Liver (tissue), 9 donors: ENCODE results near the gene MED23. TPM values are rescaled to one million over a fixed set of nuclear protein-coding genes. Genes with fewer than 3 reads are reported as not detected.

Experiments
- DNase-seq: peaks from one replicate; pipeline ENCODE4 v3.0.0-alpha.2; 2017; ENCODE audit warnings: low spot score
- H3K27ac ChIP-seq, 2 donors: one replicate each; pipeline ENCODE4 v1.7.0; 2013; ENCODE audit warnings: inconsistent platforms in 2 of 2, low read length in 2 of 2, control low read depth in 1 of 2, low read depth in 1 of 2, mild to moderate bottlenecking in 1 of 2
- H3K27me3 ChIP-seq, 4 donors: one replicate each; pipeline versions ENCODE4 v1.6.1 to v1.7.0; 2013; ENCODE audit warnings: low read length in 3 of 4, inconsistent platforms in 1 of 4, mild to moderate bottlenecking in 1 of 4, moderate library complexity in 1 of 4; ENCODE audit not compliant: control insufficient read depth in 4 of 4, insufficient read depth in 4 of 4
- H3K36me3 ChIP-seq, 4 donors: one replicate each; pipeline versions ENCODE4 v1.6.1 to v1.7.0; 2013; ENCODE audit warnings: low read length in 3 of 4, mild to moderate bottlenecking in 3 of 4, low read depth in 1 of 4, moderate library complexity in 1 of 4; ENCODE audit not compliant: control insufficient read depth in 4 of 4, insufficient read depth in 3 of 4
- H3K4me1 ChIP-seq, 4 donors: one replicate each; pipeline versions ENCODE4 v1.6.1 to v1.7.0; 2013; ENCODE audit warnings: low read length in 3 of 4, mild to moderate bottlenecking in 3 of 4, moderate library complexity in 1 of 4; ENCODE audit not compliant: control insufficient read depth in 4 of 4, insufficient read depth in 4 of 4
- H3K4me3 ChIP-seq, 3 donors: one replicate each; pipeline versions ENCODE4 v1.6.1 to v1.7.0; 2013; ENCODE audit warnings: low read length in 3 of 3, control low read depth in 1 of 3, low read depth in 1 of 3, mild to moderate bottlenecking in 1 of 3
- H3K9ac ChIP-seq, 2 donors: one replicate each; pipeline ENCODE4 v1.7.0; 2013; ENCODE audit warnings: low read length in 2 of 2, mild to moderate bottlenecking in 2 of 2, moderate library complexity in 2 of 2, control low read depth in 1 of 2, low read depth in 1 of 2
- H3K9me3 ChIP-seq, 4 donors: one replicate each; pipeline versions ENCODE4 v1.6.1 to v1.7.0; 2013; ENCODE audit warnings: low read length in 3 of 4; ENCODE audit not compliant: control insufficient read depth in 4 of 4
- ATF3 ChIP-seq: IDR thresholded peaks from 2 replicates; pipeline ENCODE4 v1.6.1; 2016; ENCODE audit warnings: antibody characterized with exemption
- EGR1 ChIP-seq, 2 donors: IDR thresholded peaks; 2 replicates each; pipeline ENCODE4 v1.6.1; 2016 to 2018; ENCODE audit warnings: antibody characterized with exemption in 2 of 2, low read depth in 2 of 2
- FOXA1 ChIP-seq: IDR thresholded peaks from 2 replicates; pipeline ENCODE4 v1.6.1; 2016; ENCODE audit warnings: antibody characterized with exemption
- FOXA2 ChIP-seq: IDR thresholded peaks from 2 replicates; pipeline ENCODE4 v1.6.1; 2016; ENCODE audit warnings: antibody characterized with exemption
- GABPA ChIP-seq, 2 donors: IDR thresholded peaks in 1 of 2; conservative IDR thresholded peaks in 1 of 2; 2 replicates each; pipeline ENCODE4 v1.6.1; 2016; ENCODE audit warnings: antibody characterized with exemption in 2 of 2, mild to moderate bottlenecking in 1 of 2, moderate library complexity in 1 of 2
- HNF4A ChIP-seq, 2 donors: conservative IDR thresholded peaks; 2 replicates each; pipeline ENCODE4 v1.6.1; 2016; ENCODE audit warnings: antibody characterized with exemption in 2 of 2, mild to moderate bottlenecking in 2 of 2
- HNF4G ChIP-seq: IDR thresholded peaks from 2 replicates; pipeline ENCODE4 v1.6.1; 2016; ENCODE audit warnings: antibody characterized with exemption
- JUND ChIP-seq, 2 donors: IDR thresholded peaks; 2 replicates each; pipeline ENCODE4 v1.6.1; 2016; ENCODE audit warnings: antibody characterized with exemption in 2 of 2
- NR2F2 ChIP-seq: IDR thresholded peaks from 2 replicates; pipeline ENCODE4 v1.6.1; 2016; ENCODE audit warnings: antibody characterized with exemption
- RAD21 ChIP-seq, 2 donors: IDR thresholded peaks; 2 replicates each; pipeline ENCODE4 v1.6.1; 2016; ENCODE audit warnings: antibody characterized with exemption in 2 of 2, mild to moderate bottlenecking in 2 of 2
- RXRA ChIP-seq, 2 donors: IDR thresholded peaks; 2 replicates each; pipeline ENCODE4 v1.6.1; 2017 to 2018; ENCODE audit warnings: antibody characterized with exemption in 2 of 2, mild to moderate bottlenecking in 1 of 2
- SP1 ChIP-seq: IDR thresholded peaks from 2 replicates; pipeline ENCODE4 v1.6.1; 2018; ENCODE audit warnings: antibody characterized with exemption, mild to moderate bottlenecking
- TAF1 ChIP-seq: conservative IDR thresholded peaks from 2 replicates; pipeline ENCODE4 v1.6.1; 2016; ENCODE audit warnings: antibody characterized with exemption, mild to moderate bottlenecking
- YY1 ChIP-seq: IDR thresholded peaks from 2 replicates; pipeline ENCODE4 v1.6.1; 2016; ENCODE audit warnings: antibody characterized with exemption, mild to moderate bottlenecking
- ZBTB33 ChIP-seq: IDR thresholded peaks from 2 replicates; pipeline ENCODE4 v1.6.1; 2016; ENCODE audit warnings: antibody characterized with exemption
- WGBS: extraction: QIAGEN DNeasy Blood & Tissue Kit; methylation state at CpG from one replicate; pipeline ENCODE4 v1.1.7; 2013; 5-methylcytosine and 5-hydroxymethylcytosine counted together
- polyA plus RNA-seq, 2 donors: library from polyadenylated mRNA; stranded (reverse) in 1 of 2; unstranded in 1 of 2; fragments of 200-250 nt in 1 of 2; fragments of >200 nt in 1 of 2; fragmentation: Nextera tagmentation in 1 of 2; extraction: Ambion mirVana in 1 of 2; gene quantifications; one replicate each; pipeline versions ENCODE4 v1.2.1 to v1.2.3, GENCODE V29; 2013 to 2015
- total RNA-seq, 2 donors: library from RNA; depleted of rRNA; stranded (reverse); fragments of >200 nt; gene quantifications; one replicate each; pipeline ENCODE4 v1.2.3, GENCODE V29; 2014
- TF ChIP-seq, protein P1 (sequence below): fragments of 150-350 bp; IDR thresholded peaks from 2 replicates; pipeline ENCODE4 v1.5.1; 2017; ENCODE audit warnings: improper control_type of control experiment, low read depth, low read length; ENCODE audit not compliant: missing input control
- TF ChIP-seq, protein P2 (sequence below): IDR thresholded peaks from 2 replicates; pipeline ENCODE4 v1.6.1; 2016; ENCODE audit warnings: antibody characterized with exemption
- TF ChIP-seq, protein P3 (sequence below): IDR thresholded peaks from 2 replicates; pipeline ENCODE4 v1.6.1; 2016; ENCODE audit warnings: antibody characterized with exemption, mild to moderate bottlenecking
- donor health status: healthy.
- donor health status: healthy.
- donor health status: healthy.
- donor health status: healthy.
- donor health status: healthy.

The MED23 gene
- total and polyA plus RNA-seq, 4 donors: 3.9 to 17.3 (median 13.4) TPM

GRCh38 chr6:131645846-131646245, 17.8 kb upstream of the MED23 start:
- 91% methylated on average over 2 of the region's 2 CpGs for WGBS
- no peak for TF ChIP-seq FOXA2
- no peak overlapping the region for H3K4me3 ChIP-seq
- no peaks in the 10 kb centered on the region for H3K27me3 ChIP-seq
- H3K4me1 ChIP-seq: no peaks in the 10 kb centered on the region
- H3K36me3 ChIP-seq: no peaks in the 10 kb centered on the region
- no peak overlapping the region for H3K9ac ChIP-seq
- no peak for DNase-seq
- H3K9me3 ChIP-seq: no peaks in the 10 kb centered on the region
- no peak overlapping the region for H3K27ac ChIP-seq

DNA sequence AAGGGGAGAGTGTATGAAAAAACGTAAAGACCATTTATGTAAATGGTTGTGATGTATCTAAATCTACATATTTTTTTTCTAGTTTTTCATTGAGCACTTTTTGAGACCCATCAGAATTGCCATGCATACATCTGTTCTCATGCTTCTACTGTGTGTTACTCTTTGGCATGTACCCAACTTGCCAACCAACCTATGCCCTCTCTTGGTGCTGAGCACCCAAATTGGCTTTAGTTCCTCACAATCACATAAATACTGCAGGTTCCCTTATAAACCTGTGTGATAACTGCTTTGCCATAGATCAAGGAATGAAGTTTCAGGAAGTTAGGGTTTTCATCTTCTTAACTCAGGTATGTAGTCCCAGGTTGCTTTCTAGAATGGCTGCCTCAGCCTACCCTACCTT, 16.9 kb upstream of the MED23 start:
- no peak overlapping the region for H3K27ac ChIP-seq
- no peak overlapping the region for H3K4me3 ChIP-seq
- H3K4me1 ChIP-seq: no peaks in the 10 kb centered on the region
- H3K36me3 ChIP-seq: no peaks in the 10 kb centered on the region
- no peak for TF ChIP-seq HNF4A (conservative IDR thresholded peaks at IDR 0.05)
- TF ChIP-seq TAF1: no peak
- no peak for TF ChIP-seq HNF4G
- no peak for TF ChIP-seq SP1
- TF ChIP-seq RAD21 (IDR thresholded peaks at IDR 0.05): no peak
- TF ChIP-seq, protein P1, sequence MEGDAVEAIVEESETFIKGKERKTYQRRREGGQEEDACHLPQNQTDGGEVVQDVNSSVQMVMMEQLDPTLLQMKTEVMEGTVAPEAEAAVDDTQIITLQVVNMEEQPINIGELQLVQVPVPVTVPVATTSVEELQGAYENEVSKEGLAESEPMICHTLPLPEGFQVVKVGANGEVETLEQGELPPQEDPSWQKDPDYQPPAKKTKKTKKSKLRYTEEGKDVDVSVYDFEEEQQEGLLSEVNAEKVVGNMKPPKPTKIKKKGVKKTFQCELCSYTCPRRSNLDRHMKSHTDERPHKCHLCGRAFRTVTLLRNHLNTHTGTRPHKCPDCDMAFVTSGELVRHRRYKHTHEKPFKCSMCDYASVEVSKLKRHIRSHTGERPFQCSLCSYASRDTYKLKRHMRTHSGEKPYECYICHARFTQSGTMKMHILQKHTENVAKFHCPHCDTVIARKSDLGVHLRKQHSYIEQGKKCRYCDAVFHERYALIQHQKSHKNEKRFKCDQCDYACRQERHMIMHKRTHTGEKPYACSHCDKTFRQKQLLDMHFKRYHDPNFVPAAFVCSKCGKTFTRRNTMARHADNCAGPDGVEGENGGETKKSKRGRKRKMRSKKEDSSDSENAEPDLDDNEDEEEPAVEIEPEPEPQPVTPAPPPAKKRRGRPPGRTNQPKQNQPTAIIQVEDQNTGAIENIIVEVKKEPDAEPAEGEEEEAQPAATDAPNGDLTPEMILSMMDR: no peak
- TF ChIP-seq FOXA2: no peak
- TF ChIP-seq NR2F2: no peak
- TF ChIP-seq, protein P2, sequence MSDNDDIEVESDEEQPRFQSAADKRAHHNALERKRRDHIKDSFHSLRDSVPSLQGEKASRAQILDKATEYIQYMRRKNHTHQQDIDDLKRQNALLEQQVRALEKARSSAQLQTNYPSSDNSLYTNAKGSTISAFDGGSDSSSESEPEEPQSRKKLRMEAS: no peak
- TF ChIP-seq, protein P3, sequence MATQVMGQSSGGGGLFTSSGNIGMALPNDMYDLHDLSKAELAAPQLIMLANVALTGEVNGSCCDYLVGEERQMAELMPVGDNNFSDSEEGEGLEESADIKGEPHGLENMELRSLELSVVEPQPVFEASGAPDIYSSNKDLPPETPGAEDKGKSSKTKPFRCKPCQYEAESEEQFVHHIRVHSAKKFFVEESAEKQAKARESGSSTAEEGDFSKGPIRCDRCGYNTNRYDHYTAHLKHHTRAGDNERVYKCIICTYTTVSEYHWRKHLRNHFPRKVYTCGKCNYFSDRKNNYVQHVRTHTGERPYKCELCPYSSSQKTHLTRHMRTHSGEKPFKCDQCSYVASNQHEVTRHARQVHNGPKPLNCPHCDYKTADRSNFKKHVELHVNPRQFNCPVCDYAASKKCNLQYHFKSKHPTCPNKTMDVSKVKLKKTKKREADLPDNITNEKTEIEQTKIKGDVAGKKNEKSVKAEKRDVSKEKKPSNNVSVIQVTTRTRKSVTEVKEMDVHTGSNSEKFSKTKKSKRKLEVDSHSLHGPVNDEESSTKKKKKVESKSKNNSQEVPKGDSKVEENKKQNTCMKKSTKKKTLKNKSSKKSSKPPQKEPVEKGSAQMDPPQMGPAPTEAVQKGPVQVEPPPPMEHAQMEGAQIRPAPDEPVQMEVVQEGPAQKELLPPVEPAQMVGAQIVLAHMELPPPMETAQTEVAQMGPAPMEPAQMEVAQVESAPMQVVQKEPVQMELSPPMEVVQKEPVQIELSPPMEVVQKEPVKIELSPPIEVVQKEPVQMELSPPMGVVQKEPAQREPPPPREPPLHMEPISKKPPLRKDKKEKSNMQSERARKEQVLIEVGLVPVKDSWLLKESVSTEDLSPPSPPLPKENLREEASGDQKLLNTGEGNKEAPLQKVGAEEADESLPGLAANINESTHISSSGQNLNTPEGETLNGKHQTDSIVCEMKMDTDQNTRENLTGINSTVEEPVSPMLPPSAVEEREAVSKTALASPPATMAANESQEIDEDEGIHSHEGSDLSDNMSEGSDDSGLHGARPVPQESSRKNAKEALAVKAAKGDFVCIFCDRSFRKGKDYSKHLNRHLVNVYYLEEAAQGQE: no peak
- no peak for TF ChIP-seq YY1
- TF ChIP-seq GABPA (IDR thresholded peaks at IDR 0.05 in 1 of 2, conservative IDR thresholded peaks at IDR 0.05 in 1 of 2): no peak
- no peak for TF ChIP-seq EGR1 (IDR thresholded peaks at IDR 0.05; ENCODE audit: low read depth in 2 of 2)
- TF ChIP-seq ZBTB33: no peak
- TF ChIP-seq ATF3: no peak
- TF ChIP-seq JUND (IDR thresholded peaks at IDR 0.05): no peak
- no peak for TF ChIP-seq FOXA1
- TF ChIP-seq RXRA (IDR thresholded peaks at IDR 0.05): no peak
- H3K27me3 ChIP-seq: no peaks in the 10 kb centered on the region
- no peak overlapping the region for H3K9ac ChIP-seq
- 93% methylated on average over 1 of the region's 1 CpG for WGBS
- H3K9me3 ChIP-seq: no peaks in the 10 kb centered on the region
- DNase-seq: no peak
